RWPE1 (cell line): ENCODE data around the gene CCDC159.

Source experiments
- CTCF ChIA-PET: fragments of 350-600 bp; sonication (Branson Sonifier 250); formaldehyde crosslinking; extraction: SDS; loops from one replicate; lab custom pipeline; 2021; lab: Yijun Ruan, JAX
- POLR2A ChIA-PET: fragments of 400-600 bp; formaldehyde crosslinking; extraction: SDS; loops from one replicate; lab custom pipeline; 2020; ENCODE audit warnings: antibody characterized with exemption; ENCODE audit not compliant: low non-redundant PET; lab: Yijun Ruan, JAX
- DNase-seq: peaks from one replicate; pipeline ENCODE4 v3.0.0; 2012; ENCODE audit warnings: low spot score
- H3K27ac ChIP-seq: fragments of 450-650 bp; 2 replicates; pipeline ENCODE4 v1.5.1; 2017
- CTCF ChIP-seq: fragments of 450-650 bp; conservative IDR thresholded peaks from 2 replicates; pipeline ENCODE4 v1.5.1; 2017; ENCODE audit warnings: low read depth, mild to moderate bottlenecking

Gene CCDC159

GRCh38 chr19:11321191-11322126 lies 24.9 kb upstream of the CCDC159 start:
- ChIA-PET POLR2A (no interaction called here), CTCF (interaction anchor here (0.7 to 1.2 kb wide), 3 partner anchors 40 to 1549 kb away, joined by 3 read pairs; partner anchors contain the start of gene SWSAP1)
- H3K27ac ChIP-seq: peak overlapping the region; percentile 76
- no peak for DNase-seq
- no peak for TF ChIP-seq CTCF

GRCh38 chr19:11322269-11323024 lies 23.9 kb upstream of the CCDC159 start:
- no peak for DNase-seq

GRCh38 chr19:11323601-11324078 lies 22.7 kb upstream of the CCDC159 start:
- no peak for DNase-seq
- POLR2A ChIA-PET: interaction anchor here (0.6 to 0.7 kb wide), 2 partner anchors 12 to 99 kb away, joined by 3 to 5 read pairs; no protein-coding TSS in a partner anchor
- CTCF ChIA-PET: interaction anchor here (0.5 to 0.9 kb wide), 2 partner anchors 30 to 463 kb away, joined by 4 to 5 read pairs; no protein-coding TSS in a partner anchor
- no peak for TF ChIP-seq CTCF
- peak overlapping the region; percentile 95 for H3K27ac ChIP-seq

More at GRCh38 chr19:11322269-11323024, 23.9 kb upstream of the CCDC159 start:
- ChIA-PET CTCF (interaction anchor here (0.6 to 1.2 kb wide), 3 partner anchors 39 to 90 kb away, joined by 3 to 4 read pairs (median 3); partner anchors contain the start of gene SWSAP1), POLR2A (interaction anchor here (0.6 kb wide), 1 partner anchor 16 kb away, joined by 3 read pairs; no protein-coding TSS in a partner anchor)
- peak overlapping the region; percentile 95 for H3K27ac ChIP-seq
- TF ChIP-seq CTCF: no peak

- DNase-seq: peak; percentile 94
- TF ChIP-seq CTCF: no peak
- ChIA-PET CTCF (interaction anchor here (0.7 to 1.3 kb wide), 4 partner anchors 28 to 158 kb away, joined by 3 to 5 read pairs (median 4); partner anchors contain the start of gene TSPAN16), POLR2A (interaction anchor here (0.6 to 0.7 kb wide), 2 partner anchors 12 to 98 kb away, joined by 3 to 5 read pairs; no protein-coding TSS in a partner anchor)
- H3K27ac ChIP-seq: peak overlapping the region; percentile 95
Measured at GRCh38 chr19:11324079-11324661, 22.1 kb upstream of the CCDC159 start.

- peak overlapping the region; percentile 95 for H3K27ac ChIP-seq
- ChIA-PET POLR2A (no interaction called here), CTCF (interaction anchor here (0.7 to 1.3 kb wide), 3 partner anchors 29 to 158 kb away, joined by 3 to 4 read pairs (median 3); partner anchors contain the start of gene TSPAN16)
- DNase-seq: no peak
- TF ChIP-seq CTCF: no peak
Measured at GRCh38 chr19:11324748-11325389, 21.4 kb upstream of the CCDC159 start.
